Measurements from ENCODE around the gene MTRF1L.
"Not testable (repeated sequence)": the region's sequence is repeated elsewhere in the genome, so short reads cannot be mapped to it uniquely, and the experiment has no call there.

The MTRF1L gene

DNA sequence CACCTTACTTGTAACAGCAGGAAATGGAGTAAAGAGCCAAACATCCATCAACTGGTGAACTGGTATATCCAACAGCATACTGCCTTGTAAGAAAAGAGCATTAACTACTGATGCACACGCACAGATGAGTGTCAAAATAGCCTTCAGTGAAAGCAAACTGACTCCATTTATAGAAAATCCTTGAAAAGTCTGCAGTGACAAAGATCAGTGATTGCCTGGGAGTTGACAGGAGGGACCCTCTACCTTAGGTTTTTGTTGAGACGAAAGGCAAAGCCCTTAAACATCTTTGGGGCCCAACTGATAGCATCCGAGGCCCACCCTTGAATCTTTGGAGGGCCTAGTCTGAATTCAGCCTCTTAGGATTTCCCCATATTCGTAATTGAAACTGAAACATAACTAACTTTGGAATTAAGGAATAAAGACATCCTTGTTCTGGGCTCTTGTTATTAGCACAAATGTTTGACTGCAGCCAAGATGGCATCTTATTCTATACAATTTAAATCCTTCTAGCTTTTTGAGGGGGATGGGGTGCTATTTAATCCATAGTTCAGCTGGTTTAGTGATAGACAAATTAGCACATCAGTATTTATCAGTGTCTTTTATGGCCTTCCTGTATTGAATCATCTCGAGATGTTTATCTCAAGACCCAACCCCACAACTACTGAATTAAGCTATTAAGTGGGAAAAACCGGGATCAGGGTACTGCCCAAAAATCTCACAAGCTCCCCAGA, 32.7 kb downstream of the MTRF1L start:
- Mint-ChIP-seq H3K27ac (no peak overlapping the region), H3K36me3 (ENCODE audit: low read depth) (peaks cover 64% of the 10 kb centered on the region), H3K4me3 (no peak overlapping the region), H3K4me1 (ENCODE audit: low read depth) (peaks cover 3% of the 10 kb centered on the region), H3K27me3 (no peaks in the 10 kb centered on the region), H3K9me3 (peaks cover 33% of the 10 kb centered on the region)

DNA sequence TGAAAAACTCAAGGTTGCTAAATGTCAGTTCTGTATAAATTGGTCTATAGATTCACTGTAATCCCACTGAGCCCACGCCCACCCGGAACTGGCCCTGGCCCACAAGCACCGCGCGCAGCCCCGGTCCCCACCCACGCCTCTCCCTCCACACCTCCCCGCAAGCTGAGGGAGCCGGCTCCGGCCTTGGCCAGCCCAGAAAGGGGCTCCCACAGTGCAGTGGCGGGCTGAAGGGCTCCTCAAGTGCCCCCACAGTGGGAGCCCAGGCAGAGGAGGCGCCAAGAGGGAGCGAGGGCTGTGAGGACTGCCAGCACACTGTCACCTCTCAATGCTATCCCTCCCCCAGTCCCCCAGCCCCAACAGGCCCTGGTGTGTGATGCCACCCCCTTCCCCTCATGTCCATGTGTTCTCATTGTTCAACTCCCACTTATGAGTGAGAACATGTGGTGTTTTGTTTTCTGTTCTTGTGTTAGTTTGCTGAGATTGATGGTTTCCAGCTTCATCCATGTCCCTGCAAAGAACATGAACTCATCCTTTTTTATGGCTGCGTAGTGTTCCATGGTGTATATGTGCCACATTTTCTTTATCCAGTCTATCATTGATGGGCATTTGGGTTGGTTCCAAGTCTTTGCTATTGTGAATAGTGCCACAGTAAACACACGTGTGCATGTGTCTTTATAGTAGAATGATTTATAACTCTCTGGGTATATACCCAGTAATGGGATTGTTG, 36.2 kb downstream of the MTRF1L start:
- H3K27me3 Mint-ChIP-seq; H3K27ac Mint-ChIP-seq; H3K4me3 Mint-ChIP-seq; H3K4me1 Mint-ChIP-seq (ENCODE audit: low read depth): not testable (repeated sequence)
- Mint-ChIP-seq H3K9me3 (peaks cover 33% of the 10 kb centered on the region), H3K36me3 (ENCODE audit: low read depth) (peaks cover 31% of the 10 kb centered on the region)

DNA sequence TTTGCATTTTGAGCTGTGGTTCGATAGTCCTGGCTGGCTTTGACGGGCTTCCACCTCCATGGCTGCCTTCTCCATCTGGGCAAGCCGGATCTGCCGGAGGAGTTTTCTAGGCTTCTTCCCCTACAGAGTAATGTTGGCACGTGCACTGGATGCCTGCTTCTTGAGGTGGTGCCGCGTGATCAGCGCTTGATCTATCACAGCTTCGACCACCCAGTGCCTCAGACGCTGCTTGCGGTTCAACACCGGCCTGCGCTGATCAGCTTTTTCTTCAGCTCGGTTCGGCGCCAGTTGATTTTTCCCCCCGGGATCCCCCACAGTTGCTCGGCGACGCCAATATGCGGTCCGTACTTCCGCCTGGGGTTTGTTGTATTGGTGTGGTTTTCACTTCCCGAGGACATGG, 43.2 kb downstream of the MTRF1L start:
- H3K9me3 Mint-ChIP-seq = no peaks in the 10 kb centered on the region
- H3K27me3 Mint-ChIP-seq = peaks cover 5% of the 10 kb centered on the region
- no peak overlapping the region for H3K4me3 Mint-ChIP-seq
- H3K4me1 Mint-ChIP-seq (ENCODE audit: low read depth) = no peaks in the 10 kb centered on the region
- no peak overlapping the region for H3K27ac Mint-ChIP-seq
- H3K36me3 Mint-ChIP-seq (ENCODE audit: low read depth) = no peaks in the 10 kb centered on the region

DNA sequence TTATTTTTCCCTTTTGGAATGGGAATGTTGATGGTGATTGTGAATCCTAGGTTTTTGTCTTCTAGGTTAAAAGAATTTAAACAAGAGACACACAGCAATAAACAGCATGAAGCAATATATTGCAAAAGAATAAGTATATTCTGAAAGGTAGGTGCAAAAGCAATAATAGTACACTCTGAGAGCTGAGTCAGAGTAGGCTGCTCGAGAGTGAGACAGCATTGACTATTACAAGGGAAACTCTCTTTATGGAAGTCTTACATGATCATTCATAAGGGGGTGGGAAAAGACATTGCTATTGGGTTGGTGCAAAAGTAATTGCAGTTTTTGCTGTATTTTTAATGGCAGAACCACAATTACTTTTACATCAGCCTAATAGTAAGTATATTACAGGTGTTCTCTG, 44.7 kb downstream of the MTRF1L start:
- Mint-ChIP-seq H3K9me3 (no peaks in the 10 kb centered on the region), H3K4me3 (no peak overlapping the region)

DNA sequence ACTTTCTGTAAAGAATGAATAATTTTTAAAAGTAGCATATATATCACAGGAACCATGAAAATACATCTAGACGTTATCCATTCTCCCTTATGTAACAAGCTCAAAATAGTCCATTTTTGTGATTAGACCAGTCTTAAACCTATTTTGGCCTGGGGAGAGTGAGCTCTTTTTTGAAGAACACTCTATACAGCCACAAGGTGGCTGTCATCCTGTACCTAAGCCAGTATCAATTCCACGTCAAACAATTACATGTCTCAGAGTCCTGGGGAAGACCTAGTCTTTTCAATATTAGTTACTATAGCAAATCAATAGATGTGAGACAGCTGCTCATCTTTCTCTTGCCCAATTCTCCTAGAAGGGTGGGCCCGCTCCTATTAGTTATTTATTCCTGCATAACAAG, 48.1 kb downstream of the MTRF1L start:
- H3K9me3 Mint-ChIP-seq = no peaks in the 10 kb centered on the region
- peaks cover 25% of the 10 kb centered on the region for H3K27me3 Mint-ChIP-seq
- no peak overlapping the region for H3K4me3 Mint-ChIP-seq
- H3K4me1 Mint-ChIP-seq (ENCODE audit: low read depth) = peaks cover 14% of the 10 kb centered on the region
- H3K36me3 Mint-ChIP-seq (ENCODE audit: low read depth) = no peaks in the 10 kb centered on the region
- no peak overlapping the region for H3K27ac Mint-ChIP-seq

More for the DNA sequence above, 44.7 kb downstream of the MTRF1L start:
- H3K36me3 Mint-ChIP-seq (ENCODE audit: low read depth) = no peaks in the 10 kb centered on the region
- peaks cover 9% of the 10 kb centered on the region for H3K27me3 Mint-ChIP-seq
- H3K27ac Mint-ChIP-seq = no peak overlapping the region
- peaks cover 4% of the 10 kb centered on the region for H3K4me1 Mint-ChIP-seq (ENCODE audit: low read depth)

DNA sequence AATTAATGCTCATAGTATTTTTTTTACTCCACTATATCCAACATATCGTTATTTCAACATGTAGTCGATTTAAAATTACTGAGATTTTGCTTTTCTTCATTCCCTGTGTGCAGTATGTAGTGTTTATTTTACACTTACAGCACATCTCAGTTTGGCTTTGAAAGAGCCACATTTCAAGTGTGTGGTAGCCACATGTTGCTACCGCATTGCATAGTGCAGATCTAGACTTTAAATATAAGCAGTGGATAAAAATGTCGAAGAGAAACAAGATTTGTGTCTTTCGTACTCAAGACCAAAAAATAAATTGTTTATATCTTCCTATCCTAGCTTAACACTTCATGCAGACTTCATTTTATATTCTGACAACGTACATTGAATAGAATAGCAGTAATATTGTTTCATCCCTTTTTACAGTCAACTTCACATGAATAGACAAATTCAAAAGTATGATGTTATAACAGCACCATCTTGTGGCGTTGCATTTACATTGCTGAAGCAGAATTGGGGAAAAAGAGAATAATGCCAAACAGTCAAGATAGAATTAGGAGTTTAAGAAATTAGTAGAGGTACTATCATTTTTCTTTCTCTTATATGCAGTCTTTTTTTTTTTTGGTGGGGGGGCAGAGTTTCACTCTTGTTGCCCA, 49.5 kb downstream of the MTRF1L start:
- peaks cover 28% of the 10 kb centered on the region for H3K27me3 Mint-ChIP-seq
- H3K9me3 Mint-ChIP-seq = no peaks in the 10 kb centered on the region
- no peak overlapping the region for H3K4me3 Mint-ChIP-seq
- peaks cover 17% of the 10 kb centered on the region for H3K4me1 Mint-ChIP-seq (ENCODE audit: low read depth)
- no peak overlapping the region for H3K27ac Mint-ChIP-seq
- no peaks in the 10 kb centered on the region for H3K36me3 Mint-ChIP-seq (ENCODE audit: low read depth)

DNA sequence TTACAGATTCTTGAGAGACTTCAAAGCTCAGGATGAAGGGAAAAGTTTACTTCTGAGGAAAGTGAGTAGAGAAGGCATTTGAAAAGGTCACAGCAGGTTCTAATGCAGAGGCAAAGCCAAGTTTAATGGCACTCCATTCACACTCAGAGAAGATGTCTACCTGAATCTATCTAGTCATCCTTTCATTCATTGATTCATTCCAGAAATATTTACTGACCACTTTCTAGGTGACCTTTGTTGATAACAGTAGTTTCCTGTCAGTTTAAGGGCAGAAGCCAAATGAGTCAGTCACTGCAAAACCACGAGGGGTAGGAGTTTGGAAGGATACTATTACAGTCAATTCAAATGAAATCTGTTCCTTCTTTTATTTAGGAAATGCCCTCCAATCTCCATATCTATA, 50.5 kb downstream of the MTRF1L start:
- Mint-ChIP-seq H3K27me3 (peaks cover 32% of the 10 kb centered on the region), H3K4me3 (no peak overlapping the region), H3K9me3 (no peaks in the 10 kb centered on the region), H3K4me1 (ENCODE audit: low read depth) (peaks cover 17% of the 10 kb centered on the region), H3K27ac (no peak overlapping the region), H3K36me3 (ENCODE audit: low read depth) (no peaks in the 10 kb centered on the region)

DNA sequence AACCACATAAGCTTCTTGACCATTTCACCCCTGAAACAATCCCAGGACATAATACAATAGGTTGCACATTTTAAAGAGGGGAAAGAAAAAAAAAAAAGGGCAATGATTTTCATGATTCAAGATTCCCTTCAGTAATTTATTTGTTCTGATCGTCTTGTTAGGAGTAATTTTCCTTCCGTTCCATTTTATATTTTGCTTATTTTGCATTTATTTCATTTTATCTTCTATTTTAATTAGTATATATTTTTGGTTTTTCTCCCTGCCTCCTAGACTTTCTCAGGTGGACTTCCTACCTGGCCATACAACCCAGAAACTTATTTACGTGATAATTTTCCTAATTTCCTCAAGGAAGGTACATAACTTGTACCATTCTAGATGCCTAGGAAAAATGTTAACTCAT, 52.3 kb downstream of the MTRF1L start:
- H3K27me3 Mint-ChIP-seq = peaks cover 35% of the 10 kb centered on the region
- no peak overlapping the region for H3K4me3 Mint-ChIP-seq
- no peaks in the 10 kb centered on the region for H3K36me3 Mint-ChIP-seq (ENCODE audit: low read depth)
- H3K9me3 Mint-ChIP-seq = no peaks in the 10 kb centered on the region
- no peak overlapping the region for H3K27ac Mint-ChIP-seq
- H3K4me1 Mint-ChIP-seq (ENCODE audit: low read depth) = peaks cover 17% of the 10 kb centered on the region

DNA sequence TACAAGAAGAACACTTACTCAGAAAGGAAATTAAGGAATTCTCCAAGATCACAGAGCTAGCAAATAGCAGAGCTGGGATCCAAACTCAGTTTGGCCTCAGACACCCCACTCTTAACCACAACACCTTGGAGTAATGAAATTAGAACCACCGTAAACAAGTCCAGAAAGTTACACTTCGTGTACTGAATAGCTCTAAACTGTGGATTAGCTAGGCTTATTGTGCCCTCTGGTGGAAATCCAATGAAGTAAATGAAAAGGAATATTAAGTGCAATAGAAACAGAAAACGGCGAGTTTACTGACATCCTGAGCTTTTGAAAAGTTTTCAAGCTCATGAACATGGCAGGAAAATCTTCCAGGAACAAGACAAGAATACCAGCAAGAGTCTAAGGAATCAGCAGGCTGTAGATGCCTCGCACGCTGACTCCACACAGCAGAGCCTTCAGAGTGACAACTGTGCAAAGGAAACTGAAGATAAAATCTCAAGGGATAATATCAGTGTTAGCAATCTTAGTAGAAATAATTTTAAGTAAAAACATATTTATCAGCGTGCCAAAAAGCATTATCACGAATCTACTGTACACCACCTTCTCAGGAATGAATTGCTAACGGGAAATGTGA, 54.2 kb downstream of the MTRF1L start:
- no peaks in the 10 kb centered on the region for H3K9me3 Mint-ChIP-seq
- peaks cover 17% of the 10 kb centered on the region for H3K4me1 Mint-ChIP-seq (ENCODE audit: low read depth)
- H3K4me3 Mint-ChIP-seq = no peak overlapping the region
- no peaks in the 10 kb centered on the region for H3K36me3 Mint-ChIP-seq (ENCODE audit: low read depth)
- H3K27me3 Mint-ChIP-seq = peaks cover 38% of the 10 kb centered on the region
- no peak overlapping the region for H3K27ac Mint-ChIP-seq

DNA sequence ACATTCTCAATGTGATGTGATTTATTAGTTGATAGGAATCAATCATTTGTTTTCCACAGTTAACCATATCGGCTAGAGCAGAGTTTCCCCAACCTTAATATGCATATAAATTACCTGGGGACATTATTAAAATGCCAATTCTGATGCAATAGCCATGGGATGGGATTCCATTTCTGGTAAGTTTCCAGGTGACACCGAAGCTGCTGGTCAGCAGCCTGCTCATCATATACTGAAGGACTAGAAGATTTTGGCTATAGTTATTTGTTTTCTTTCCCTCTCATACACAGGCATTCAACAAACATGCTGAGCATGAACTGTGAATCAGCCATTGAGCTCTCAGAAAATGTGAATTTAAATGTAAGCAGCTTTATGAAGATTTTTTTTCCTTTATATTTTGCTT, 55.5 kb downstream of the MTRF1L start:
- peaks cover 7% of the 10 kb centered on the region for H3K4me1 Mint-ChIP-seq (ENCODE audit: low read depth)
- no peak overlapping the region for H3K27ac Mint-ChIP-seq
- peaks cover 31% of the 10 kb centered on the region for H3K27me3 Mint-ChIP-seq
- no peaks in the 10 kb centered on the region for H3K9me3 Mint-ChIP-seq
- H3K4me3 Mint-ChIP-seq = no peak overlapping the region
- no peaks in the 10 kb centered on the region for H3K36me3 Mint-ChIP-seq (ENCODE audit: low read depth)

DNA sequence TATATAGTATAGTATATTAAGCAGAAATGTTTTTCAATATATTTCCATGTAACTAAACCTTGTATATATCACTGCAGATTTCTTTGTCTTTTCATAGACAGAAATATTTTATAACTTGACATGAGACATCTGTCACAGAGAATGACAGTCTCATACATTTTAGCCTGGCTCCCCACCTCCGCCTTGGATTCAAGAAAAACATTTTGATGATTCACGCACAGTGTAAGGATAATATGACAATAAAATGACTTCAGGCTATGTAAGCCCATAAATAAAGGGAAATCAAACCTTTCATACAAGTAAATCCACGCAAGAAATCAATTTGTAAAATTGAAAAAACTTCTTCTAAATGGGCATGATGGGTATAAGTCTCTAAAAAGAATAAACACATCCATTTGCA, 56.0 kb downstream of the MTRF1L start:
- Mint-ChIP-seq H3K4me1 (ENCODE audit: low read depth) (peaks cover 3% of the 10 kb centered on the region), H3K27me3 (peaks cover 31% of the 10 kb centered on the region), H3K9me3 (no peaks in the 10 kb centered on the region), H3K4me3 (no peak overlapping the region), H3K27ac (no peak overlapping the region), H3K36me3 (ENCODE audit: low read depth) (no peaks in the 10 kb centered on the region)

DNA sequence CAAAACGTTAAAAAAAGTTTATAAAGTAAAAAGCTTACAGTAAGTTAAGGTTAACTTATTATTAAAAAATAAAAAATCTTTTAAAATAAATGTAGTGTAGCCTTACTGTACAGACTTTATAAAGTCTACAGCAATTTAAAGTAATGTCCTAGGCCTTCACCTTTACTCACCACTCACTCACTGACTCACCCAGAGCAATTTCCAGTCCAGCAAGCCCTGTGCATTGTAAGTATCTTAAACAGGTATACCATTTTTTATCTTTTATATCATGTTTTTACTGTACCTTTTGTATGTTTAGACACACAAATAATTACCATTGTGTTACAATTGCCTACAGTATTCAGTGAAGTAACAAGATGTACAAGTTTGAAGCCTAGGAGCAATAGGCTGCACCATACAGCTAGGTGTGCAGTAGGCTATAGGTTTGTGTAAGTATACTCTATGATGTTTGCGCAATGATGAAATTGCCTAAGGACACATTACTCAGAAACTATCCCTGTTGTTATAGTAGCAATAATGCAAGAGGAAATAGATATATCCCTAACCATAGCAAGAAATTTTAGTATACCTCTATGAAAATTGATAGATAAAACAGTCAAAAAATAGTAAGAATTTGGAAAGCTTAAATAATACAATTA, 59.1 kb downstream of the MTRF1L start:
- Mint-ChIP-seq H3K27ac (no peak overlapping the region), H3K27me3 (peaks cover 32% of the 10 kb centered on the region), H3K9me3 (no peaks in the 10 kb centered on the region), H3K4me1 (ENCODE audit: low read depth) (peaks cover 3% of the 10 kb centered on the region), H3K4me3 (no peak overlapping the region), H3K36me3 (ENCODE audit: low read depth) (no peaks in the 10 kb centered on the region)

DNA sequence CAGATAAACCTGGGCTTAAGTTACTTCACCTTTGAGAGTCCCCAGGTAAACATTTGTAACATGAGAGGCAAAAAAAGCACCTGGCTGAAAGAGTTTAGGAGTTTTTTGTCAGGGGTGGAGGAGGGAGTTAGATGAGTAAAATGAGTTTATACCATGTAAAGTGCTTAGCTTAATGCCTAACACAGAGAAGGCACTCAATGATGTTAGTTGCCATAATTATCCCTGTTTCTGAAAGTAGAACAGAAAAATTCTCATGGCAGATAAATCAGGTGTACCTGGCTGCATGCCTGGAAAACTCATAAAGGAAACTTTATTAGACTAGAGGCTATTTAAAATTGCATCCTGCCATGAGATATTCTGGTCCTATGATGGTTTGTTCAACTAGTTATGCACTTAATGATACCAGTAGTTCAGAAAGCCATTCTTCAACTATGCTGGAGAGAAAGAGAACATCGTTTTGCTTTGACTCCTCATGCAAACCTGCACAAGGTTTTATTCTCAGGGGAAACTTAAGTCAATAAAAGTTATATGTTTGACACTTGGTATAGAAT, 60.1 kb downstream of the MTRF1L start:
- no peaks in the 10 kb centered on the region for H3K9me3 Mint-ChIP-seq
- H3K27me3 Mint-ChIP-seq = peaks cover 31% of the 10 kb centered on the region
- no peaks in the 10 kb centered on the region for H3K4me1 Mint-ChIP-seq (ENCODE audit: low read depth)
- no peak overlapping the region for H3K4me3 Mint-ChIP-seq
- H3K27ac Mint-ChIP-seq = no peak overlapping the region
- H3K36me3 Mint-ChIP-seq (ENCODE audit: low read depth) = no peaks in the 10 kb centered on the region

DNA sequence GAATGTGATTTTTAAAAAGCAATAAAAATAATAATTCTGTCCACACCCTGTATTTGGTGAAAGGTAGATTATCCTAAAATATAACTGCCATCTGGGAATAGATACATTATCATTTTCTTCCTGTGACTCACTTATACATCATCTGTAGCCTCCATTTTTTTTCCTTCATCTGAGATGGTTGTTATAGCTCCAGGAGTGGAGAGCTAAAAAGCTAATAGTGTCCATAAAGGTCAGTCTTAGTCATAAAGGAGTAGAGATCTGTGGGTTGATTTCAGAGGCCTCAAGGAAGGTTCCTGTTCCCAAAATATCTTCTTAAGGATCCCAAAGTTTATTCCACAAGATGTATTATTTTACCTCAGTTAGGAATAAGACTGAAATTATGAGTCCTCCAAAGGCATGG, 60.8 kb downstream of the MTRF1L start:
- H3K36me3 Mint-ChIP-seq (ENCODE audit: low read depth) = no peaks in the 10 kb centered on the region
- peaks cover 35% of the 10 kb centered on the region for H3K27me3 Mint-ChIP-seq
- H3K4me1 Mint-ChIP-seq (ENCODE audit: low read depth) = no peaks in the 10 kb centered on the region
- no peak overlapping the region for H3K4me3 Mint-ChIP-seq
- H3K27ac Mint-ChIP-seq = no peak overlapping the region
- H3K9me3 Mint-ChIP-seq = no peaks in the 10 kb centered on the region
